ENCODE results near the gene FAM171A1.

The FAM171A1 gene

DNA sequence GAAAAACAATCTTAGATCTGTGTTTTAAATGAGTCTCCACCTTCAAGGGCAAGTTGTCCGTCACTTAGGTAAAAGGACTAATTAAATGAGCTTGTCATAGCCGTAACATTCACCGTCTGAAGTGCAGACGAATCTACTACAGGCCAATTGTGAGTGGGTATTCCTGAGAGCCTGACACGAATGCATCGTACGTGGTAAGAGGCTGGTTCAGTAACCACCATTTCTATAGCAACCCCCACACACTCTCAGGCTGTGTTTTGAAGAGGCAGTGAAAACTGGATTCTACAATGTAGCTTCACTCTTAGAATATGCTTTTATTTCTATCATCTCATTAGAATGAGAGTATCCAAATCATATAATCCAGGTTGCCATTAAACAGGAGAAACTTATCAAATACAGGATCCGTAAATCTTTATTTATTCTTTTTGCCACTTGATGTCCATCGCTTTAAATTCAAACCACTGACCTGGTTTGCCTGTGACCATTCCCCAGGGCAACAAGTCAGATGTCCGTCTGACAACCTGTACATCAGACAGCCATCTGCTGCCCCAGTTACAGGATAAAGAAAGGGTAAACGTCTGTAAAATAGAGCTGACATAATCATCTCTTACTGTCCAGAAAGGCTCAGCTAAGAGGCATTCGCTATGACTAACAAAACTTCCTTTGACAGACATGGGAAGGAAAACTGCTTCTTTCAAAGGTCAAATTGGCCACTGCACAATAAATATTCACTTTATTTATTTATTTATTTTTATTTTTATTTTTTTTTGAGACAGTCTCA lies 132.3 kb downstream of the FAM171A1 start:
- Histone ChIP-seq H3K27ac (ENCODE audit: low read depth, low read length) (no peak overlapping the region), H3K14ac (ENCODE audit: low read length) (no peak overlapping the region), H3K4me1 (ENCODE audit: control insufficient read depth in 1 of 2, insufficient read depth in 2 of 2, low read length in 2 of 2) (peaks cover 0 to 5% of the 10 kb centered on the region in 2 experiments), H3K27me3 (ENCODE audit: insufficient read depth, low read length) (no peaks in the 10 kb centered on the region), H2BK120ac (ENCODE audit: insufficient read depth, low read length, poor library complexity) (no peak overlapping the region), H3K79me1 (ENCODE audit: low read length) (no peaks in the 10 kb centered on the region), H2AFZ (ENCODE audit: insufficient read depth, low read length, poor library complexity) (no peak overlapping the region), H2AK5ac (ENCODE audit: low read length) (no peak overlapping the region), H3K79me2 (ENCODE audit: control insufficient read depth, insufficient read depth, low read length, poor library complexity) (no peaks in the 10 kb centered on the region), H3K9me3 (ENCODE audit: insufficient read depth, low read depth, low read length) (no peaks in the 10 kb centered on the region), H3K23ac (ENCODE audit: low read length) (no peak overlapping the region), H4K12ac (ENCODE audit: low read depth, low read length) (no peak overlapping the region), H3K36me3 (ENCODE audit: control insufficient read depth in 1 of 2, insufficient read depth in 2 of 2, low read length in 2 of 2) (no peaks in the 10 kb centered on the region), H3K9ac (ENCODE audit: low read length) (no peak overlapping the region), H3K4me2 (ENCODE audit: low read length) (no peak overlapping the region), H2BK5ac (ENCODE audit: low read depth, low read length, poor library complexity) (no peak overlapping the region), H4K91ac (ENCODE audit: low read depth, low read length) (no peak overlapping the region), H3K4me3 (ENCODE audit: low read depth, low read length) (no peak overlapping the region), H4K8ac (ENCODE audit: low read depth, low read length) (no peak overlapping the region), H3K4ac (ENCODE audit: low read depth, low read length) (no peak overlapping the region), H3K18ac (ENCODE audit: low read length) (no peak overlapping the region), H2BK12ac (ENCODE audit: low read length) (no peak overlapping the region)
- no peak for DNase-seq
- no CpG with 5 or more reads among the region's 12 CpGs for WGBS (ENCODE audit: extremely low coverage, insufficient coverage, insufficient read length)

DNA sequence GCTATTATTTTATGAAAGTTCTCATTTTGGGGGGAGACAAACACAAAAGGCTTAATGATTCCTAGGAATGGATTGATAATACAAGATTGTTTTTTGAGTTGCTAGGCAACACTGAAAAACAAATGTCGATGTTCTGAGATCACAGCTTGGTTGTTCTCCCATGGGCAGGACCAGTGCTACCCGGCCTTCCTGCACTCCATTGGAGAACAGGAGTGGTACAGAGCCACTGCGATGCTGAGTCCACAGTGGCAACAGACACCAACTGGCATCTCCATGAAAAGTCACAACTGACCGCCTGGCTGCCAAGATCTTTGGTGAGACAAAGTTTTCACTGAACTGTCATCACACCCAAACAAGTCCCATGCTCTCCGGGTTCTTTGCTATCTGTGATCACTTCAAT lies 133.7 kb downstream of the FAM171A1 start:
- no peak overlapping the region for H3K4ac ChIP-seq (ENCODE audit: low read depth, low read length)
- no peak overlapping the region for H3K9ac ChIP-seq (ENCODE audit: low read length)
- H3K79me1 ChIP-seq (ENCODE audit: low read length) = no peaks in the 10 kb centered on the region
- H3K23ac ChIP-seq (ENCODE audit: low read length) = no peak overlapping the region
- no peaks in the 10 kb centered on the region for H3K27me3 ChIP-seq (ENCODE audit: insufficient read depth, low read length)
- no peak overlapping the region for H4K8ac ChIP-seq (ENCODE audit: low read depth, low read length)
- no peaks in the 10 kb centered on the region for H3K9me3 ChIP-seq (ENCODE audit: insufficient read depth, low read depth, low read length)
- peak in 1 of 2 donors; percentile 15 for DNase-seq
- no peak overlapping the region for H3K4me2 ChIP-seq (ENCODE audit: low read length)
- H3K27ac ChIP-seq (ENCODE audit: low read depth, low read length) = no peak overlapping the region
- no peaks in the 10 kb centered on the region for H3K36me3 ChIP-seq (ENCODE audit: control insufficient read depth in 1 of 2, insufficient read depth in 2 of 2, low read length in 2 of 2)
- no CpG with 5 or more reads among the region's 5 CpGs for WGBS (ENCODE audit: extremely low coverage, insufficient coverage, insufficient read length)
- no peak overlapping the region for H2AK5ac ChIP-seq (ENCODE audit: low read length)
- no peak overlapping the region for H2BK120ac ChIP-seq (ENCODE audit: insufficient read depth, low read length, poor library complexity)
- H3K14ac ChIP-seq (ENCODE audit: low read length) = no peak overlapping the region
- no peak overlapping the region for H2AFZ ChIP-seq (ENCODE audit: insufficient read depth, low read length, poor library complexity)
- no peaks in the 10 kb centered on the region for H3K79me2 ChIP-seq (ENCODE audit: control insufficient read depth, insufficient read depth, low read length, poor library complexity)
- no peaks in the 10 kb centered on the region for H3K4me1 ChIP-seq (ENCODE audit: control insufficient read depth in 1 of 2, insufficient read depth in 2 of 2, low read length in 2 of 2)
- no peak overlapping the region for H2BK5ac ChIP-seq (ENCODE audit: low read depth, low read length, poor library complexity)
- H3K4me3 ChIP-seq (ENCODE audit: low read depth, low read length) = no peak overlapping the region
- H4K91ac ChIP-seq (ENCODE audit: low read depth, low read length) = no peak overlapping the region
- H3K18ac ChIP-seq (ENCODE audit: low read length) = no peak overlapping the region
- H4K12ac ChIP-seq (ENCODE audit: low read depth, low read length) = no peak overlapping the region
- H2BK12ac ChIP-seq (ENCODE audit: low read length) = no peak overlapping the region

DNA sequence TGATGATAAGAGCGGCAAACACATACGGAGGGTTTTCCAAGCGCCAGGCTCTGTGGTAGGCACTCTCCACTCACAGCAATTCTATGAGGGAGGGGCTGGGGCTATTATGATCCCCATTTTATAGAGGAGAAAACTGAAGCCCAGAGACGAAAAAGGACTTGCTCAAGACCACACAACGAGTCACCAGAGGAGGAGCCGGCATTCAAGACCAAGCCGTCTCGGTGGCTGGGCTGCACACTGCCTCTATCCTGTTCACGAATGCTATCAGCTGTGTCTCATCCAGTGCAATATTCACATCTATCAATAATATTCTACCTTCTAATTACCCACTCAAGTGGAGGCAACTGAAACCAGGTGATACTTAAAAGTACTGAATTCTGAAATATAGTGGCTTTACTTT lies 134.7 kb downstream of the FAM171A1 start:
- Histone ChIP-seq H3K18ac (ENCODE audit: low read length) (no peak overlapping the region), H3K4me1 (ENCODE audit: control insufficient read depth in 1 of 2, insufficient read depth in 2 of 2, low read length in 2 of 2) (no peaks in the 10 kb centered on the region)
- no CpG with 5 or more reads among the region's 9 CpGs for WGBS (ENCODE audit: extremely low coverage, insufficient coverage, insufficient read length)

DNA sequence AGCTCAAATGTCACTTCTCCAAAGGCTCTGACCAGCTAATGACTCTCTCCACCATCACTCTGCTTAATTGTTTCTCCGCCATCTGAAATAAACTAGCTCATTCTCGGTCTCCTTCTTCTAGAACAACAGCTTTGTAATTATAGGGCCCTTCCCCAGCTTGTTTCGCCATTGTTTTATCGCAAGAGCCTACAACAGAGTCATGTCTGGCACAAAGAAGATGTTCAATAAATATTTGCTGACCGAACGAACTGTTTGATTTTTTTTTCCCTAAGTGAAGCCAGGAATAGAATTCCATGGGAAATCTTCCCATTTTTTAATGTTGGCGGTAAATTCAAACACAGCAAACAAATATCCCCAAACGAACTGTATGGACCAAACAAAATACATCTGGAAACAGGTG lies 138.8 kb downstream of the FAM171A1 start:
- Histone ChIP-seq H2BK5ac (ENCODE audit: low read depth, low read length, poor library complexity) (no peak overlapping the region), H4K8ac (ENCODE audit: low read depth, low read length) (no peak overlapping the region), H2BK120ac (ENCODE audit: insufficient read depth, low read length, poor library complexity) (no peak overlapping the region), H3K27ac (ENCODE audit: low read depth, low read length) (no peak overlapping the region), H3K4ac (ENCODE audit: low read depth, low read length) (no peak overlapping the region), H2BK12ac (ENCODE audit: low read length) (no peak overlapping the region), H3K9me3 (ENCODE audit: insufficient read depth, low read depth, low read length) (no peaks in the 10 kb centered on the region), H3K23ac (ENCODE audit: low read length) (no peak overlapping the region), H3K14ac (ENCODE audit: low read length) (no peak overlapping the region), H3K4me1 (ENCODE audit: control insufficient read depth in 1 of 2, insufficient read depth in 2 of 2, low read length in 2 of 2) (no peaks in the 10 kb centered on the region), H3K79me1 (ENCODE audit: low read length) (no peaks in the 10 kb centered on the region), H3K18ac (ENCODE audit: low read length) (no peak overlapping the region), H3K9ac (ENCODE audit: low read length) (no peak overlapping the region), H3K36me3 (ENCODE audit: control insufficient read depth in 1 of 2, insufficient read depth in 2 of 2, low read length in 2 of 2) (no peaks in the 10 kb centered on the region), H3K4me3 (ENCODE audit: low read depth, low read length) (no peak overlapping the region), H4K12ac (ENCODE audit: low read depth, low read length) (no peak overlapping the region), H2AK5ac (ENCODE audit: low read length) (no peak overlapping the region), H3K27me3 (ENCODE audit: insufficient read depth, low read length) (no peaks in the 10 kb centered on the region), H3K4me2 (ENCODE audit: low read length) (no peak overlapping the region), H3K79me2 (ENCODE audit: control insufficient read depth, insufficient read depth, low read length, poor library complexity) (no peaks in the 10 kb centered on the region), H4K91ac (ENCODE audit: low read depth, low read length) (no peak overlapping the region), H2AFZ (ENCODE audit: insufficient read depth, low read length, poor library complexity) (no peak overlapping the region)
- no CpG with 5 or more reads among the region's 8 CpGs for WGBS (ENCODE audit: extremely low coverage, insufficient coverage, insufficient read length)
- no peak for DNase-seq

More for the DNA sequence above, 134.7 kb downstream of the FAM171A1 start:
- Histone ChIP-seq H2BK120ac (ENCODE audit: insufficient read depth, low read length, poor library complexity) (no peak overlapping the region), H4K8ac (ENCODE audit: low read depth, low read length) (no peak overlapping the region), H3K4ac (ENCODE audit: low read depth, low read length) (no peak overlapping the region), H3K14ac (ENCODE audit: low read length) (no peak overlapping the region), H2AK5ac (ENCODE audit: low read length) (no peak overlapping the region), H3K79me2 (ENCODE audit: control insufficient read depth, insufficient read depth, low read length, poor library complexity) (no peaks in the 10 kb centered on the region), H2BK5ac (ENCODE audit: low read depth, low read length, poor library complexity) (no peak overlapping the region), H4K91ac (ENCODE audit: low read depth, low read length) (no peak overlapping the region), H2AFZ (ENCODE audit: insufficient read depth, low read length, poor library complexity) (no peak overlapping the region), H3K27ac (ENCODE audit: low read depth, low read length) (no peak overlapping the region), H3K9ac (ENCODE audit: low read length) (no peak overlapping the region), H2BK12ac (ENCODE audit: low read length) (no peak overlapping the region), H3K23ac (ENCODE audit: low read length) (no peak overlapping the region), H3K27me3 (ENCODE audit: insufficient read depth, low read length) (no peaks in the 10 kb centered on the region), H3K79me1 (ENCODE audit: low read length) (no peaks in the 10 kb centered on the region), H4K12ac (ENCODE audit: low read depth, low read length) (no peak overlapping the region), H3K4me3 (ENCODE audit: low read depth, low read length) (no peak overlapping the region), H3K36me3 (ENCODE audit: control insufficient read depth in 1 of 2, insufficient read depth in 2 of 2, low read length in 2 of 2) (no peaks in the 10 kb centered on the region), H3K4me2 (ENCODE audit: low read length) (no peak overlapping the region), H3K9me3 (ENCODE audit: insufficient read depth, low read depth, low read length) (no peaks in the 10 kb centered on the region)
- DNase-seq = no peak

Data from trophoblast cell (in vitro differentiated cells and primary cell).